GM12801 (cell line): ENCODE results near the gene RIC3.

ENCODE experiments used
- CTCF ChIP-seq: IDR thresholded peaks from one replicate; pipeline ENCODE4 v1.5.1; 2011; ENCODE audit warnings: control low read depth; ENCODE audit not compliant: insufficient read length; ENCODE audit errors: extremely low read depth

The RIC3 gene

GRCh38 chr11:8199676-8200075 lies 30.9 kb upstream of the RIC3 start:
- TF ChIP-seq CTCF: no peak

GRCh38 chr11:8196749-8197148 lies 27.9 kb upstream of the RIC3 start:
- no peak for TF ChIP-seq CTCF

- no peak for TF ChIP-seq CTCF
Observed at GRCh38 chr11:8194956-8195355, 26.1 kb upstream of the RIC3 start.

GRCh38 chr11:8192896-8193209 lies 24.0 kb upstream of the RIC3 start:
- no peak for TF ChIP-seq CTCF

- TF ChIP-seq CTCF: peak; percentile 85
Observed at GRCh38 chr11:8192016-8192895, 23.4 kb upstream of the RIC3 start.

- TF ChIP-seq CTCF: no peak
Observed at GRCh38 chr11:8190431-8190830, 21.6 kb upstream of the RIC3 start.

GRCh38 chr11:8186429-8186828 lies 17.6 kb upstream of the RIC3 start:
- TF ChIP-seq CTCF: no peak
